Glutamatergic neuron (in vitro differentiated cells): ENCODE data around the gene INPP4B. TPM values are rescaled to one million over a fixed set of nuclear protein-coding genes. Genes with fewer than 3 reads are reported as not detected.

Source experiments
- DNase-seq: peaks from one replicate; pipeline ENCODE4 v3.0.0; 2022
- H3K27ac Mint-ChIP-seq: one replicate; pipeline ENCODE4 v1.8.0; 2020; ENCODE audit warnings: mild to moderate bottlenecking, mixed read lengths, inconsistent platforms; ENCODE audit not compliant: unreplicated experiment
- H3K27me3 Mint-ChIP-seq: one replicate; pipeline ENCODE4 v1.8.0; 2020; ENCODE audit warnings: mild to moderate bottlenecking, moderate library complexity, mixed read lengths, inconsistent platforms; ENCODE audit not compliant: unreplicated experiment
- H3K36me3 Mint-ChIP-seq: one replicate; pipeline ENCODE4 v1.8.0; 2020; ENCODE audit warnings: mild to moderate bottlenecking, mixed read lengths, inconsistent platforms; ENCODE audit not compliant: unreplicated experiment
- H3K4me1 Mint-ChIP-seq: one replicate; pipeline ENCODE4 v1.8.0; 2020; ENCODE audit warnings: mild to moderate bottlenecking, low read depth, mixed read lengths, inconsistent platforms; ENCODE audit not compliant: unreplicated experiment
- H3K4me3 Mint-ChIP-seq: one replicate; pipeline ENCODE4 v1.8.0; 2020; ENCODE audit warnings: mild to moderate bottlenecking, mixed read lengths, inconsistent platforms; ENCODE audit not compliant: unreplicated experiment
- H3K9me3 Mint-ChIP-seq: one replicate; pipeline ENCODE4 v1.8.0; 2020; ENCODE audit warnings: mild to moderate bottlenecking, moderate library complexity, mixed read lengths, inconsistent platforms; ENCODE audit not compliant: unreplicated experiment
- total RNA-seq: library from RNA; stranded (reverse); fragmentation: NEBNext Ultra II Directional; extraction: Animal tissue kit (Norgen Biotek cat#: 25700); gene quantifications from one replicate; pipeline ENCODE4 v1.2.1, GENCODE V29; 2021; ENCODE audit not compliant: unreplicated experiment
- TF ChIP-seq, protein P1 (sequence below): fragments of 200-600 bp; sonication (generic); IDR thresholded peaks from one replicate; pipeline ENCODE4 v1.5.0; 2021; ENCODE audit not compliant: partially characterized antibody, unreplicated experiment

Gene INPP4B
- total RNA-seq, 1 donor from 2014 or later, result 2.4 TPM

DNA sequence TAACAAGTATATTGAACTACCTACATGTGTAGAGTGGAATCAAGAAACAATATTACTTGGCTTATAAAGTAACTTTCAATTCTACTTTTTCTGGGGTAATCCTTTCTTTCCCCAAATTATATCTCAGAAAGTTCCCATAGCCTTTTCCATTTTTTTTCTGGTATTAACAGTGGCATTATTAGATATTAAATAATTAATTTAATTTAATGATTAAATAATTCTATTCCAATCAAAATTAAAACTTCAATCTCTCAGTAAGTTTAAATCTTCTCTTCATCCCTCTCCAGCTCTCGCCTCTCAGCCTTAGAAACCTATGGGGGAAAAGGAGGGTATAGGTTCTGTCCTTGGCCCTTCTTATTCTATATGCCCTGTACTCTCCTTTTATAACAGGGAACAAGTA lies 262.4 kb downstream of the INPP4B start:
- Mint-ChIP-seq H3K27ac (no peak overlapping the region), H3K4me3 (no peak overlapping the region), H3K36me3 (no peaks in the 10 kb centered on the region), H3K27me3 (no peaks in the 10 kb centered on the region), H3K9me3 (peaks cover 1% of the 10 kb centered on the region), H3K4me1 (no peaks in the 10 kb centered on the region)
- no peak for DNase-seq
- TF ChIP-seq, protein P1, sequence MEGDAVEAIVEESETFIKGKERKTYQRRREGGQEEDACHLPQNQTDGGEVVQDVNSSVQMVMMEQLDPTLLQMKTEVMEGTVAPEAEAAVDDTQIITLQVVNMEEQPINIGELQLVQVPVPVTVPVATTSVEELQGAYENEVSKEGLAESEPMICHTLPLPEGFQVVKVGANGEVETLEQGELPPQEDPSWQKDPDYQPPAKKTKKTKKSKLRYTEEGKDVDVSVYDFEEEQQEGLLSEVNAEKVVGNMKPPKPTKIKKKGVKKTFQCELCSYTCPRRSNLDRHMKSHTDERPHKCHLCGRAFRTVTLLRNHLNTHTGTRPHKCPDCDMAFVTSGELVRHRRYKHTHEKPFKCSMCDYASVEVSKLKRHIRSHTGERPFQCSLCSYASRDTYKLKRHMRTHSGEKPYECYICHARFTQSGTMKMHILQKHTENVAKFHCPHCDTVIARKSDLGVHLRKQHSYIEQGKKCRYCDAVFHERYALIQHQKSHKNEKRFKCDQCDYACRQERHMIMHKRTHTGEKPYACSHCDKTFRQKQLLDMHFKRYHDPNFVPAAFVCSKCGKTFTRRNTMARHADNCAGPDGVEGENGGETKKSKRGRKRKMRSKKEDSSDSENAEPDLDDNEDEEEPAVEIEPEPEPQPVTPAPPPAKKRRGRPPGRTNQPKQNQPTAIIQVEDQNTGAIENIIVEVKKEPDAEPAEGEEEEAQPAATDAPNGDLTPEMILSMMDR, result no peak

DNA sequence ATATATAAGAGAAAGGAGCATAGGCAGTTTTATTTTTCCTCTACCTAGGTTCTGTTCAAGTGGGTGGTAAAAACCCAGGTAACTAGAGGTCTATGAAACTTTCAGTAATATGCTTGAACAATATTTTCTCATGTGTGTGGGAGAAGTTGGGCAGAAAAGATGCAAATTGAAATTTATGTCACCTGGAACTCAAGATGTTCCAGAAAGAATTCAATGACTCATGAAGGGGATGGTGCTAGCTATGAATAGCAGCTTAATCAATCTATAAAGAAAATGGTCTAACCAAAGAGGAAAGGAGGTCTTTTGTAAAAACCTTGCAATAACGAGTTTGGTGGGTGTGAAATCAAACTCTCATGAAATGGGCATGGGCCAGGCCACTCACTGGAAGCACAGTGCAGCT lies 263.8 kb downstream of the INPP4B start:
- TF ChIP-seq, protein P1, result no peak
- Mint-ChIP-seq H3K9me3 (peaks cover 1% of the 10 kb centered on the region), H3K4me3 (no peak overlapping the region), H3K4me1 (no peaks in the 10 kb centered on the region), H3K36me3 (no peaks in the 10 kb centered on the region), H3K27me3 (no peaks in the 10 kb centered on the region), H3K27ac (no peak overlapping the region)
- DNase-seq, result no peak

DNA sequence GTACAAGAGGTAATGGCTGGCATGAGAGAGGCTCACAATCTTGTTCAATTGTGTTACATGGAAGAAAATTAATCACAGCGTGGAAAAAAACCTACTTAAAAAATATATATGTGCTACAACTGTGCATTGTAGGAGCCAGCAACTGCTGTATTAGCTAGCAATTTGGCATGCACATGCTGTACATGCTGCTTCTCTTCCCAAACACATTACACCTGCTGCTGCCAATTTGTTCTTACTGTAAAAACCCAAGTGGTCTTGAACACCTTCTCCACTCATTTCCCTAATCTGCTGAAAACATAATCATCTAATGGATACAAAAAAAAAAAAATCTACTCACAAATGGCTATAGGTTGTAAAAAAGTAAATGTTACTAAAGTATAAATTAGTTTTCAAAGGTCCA lies 264.2 kb downstream of the INPP4B start:
- no peak overlapping the region for H3K27ac Mint-ChIP-seq
- TF ChIP-seq, protein P1, result no peak
- no peaks in the 10 kb centered on the region for H3K36me3 Mint-ChIP-seq
- DNase-seq, result no peak
- no peaks in the 10 kb centered on the region for H3K4me1 Mint-ChIP-seq
- H3K27me3 Mint-ChIP-seq, result no peaks in the 10 kb centered on the region
- peaks cover 1% of the 10 kb centered on the region for H3K9me3 Mint-ChIP-seq
- H3K4me3 Mint-ChIP-seq, result no peak overlapping the region

DNA sequence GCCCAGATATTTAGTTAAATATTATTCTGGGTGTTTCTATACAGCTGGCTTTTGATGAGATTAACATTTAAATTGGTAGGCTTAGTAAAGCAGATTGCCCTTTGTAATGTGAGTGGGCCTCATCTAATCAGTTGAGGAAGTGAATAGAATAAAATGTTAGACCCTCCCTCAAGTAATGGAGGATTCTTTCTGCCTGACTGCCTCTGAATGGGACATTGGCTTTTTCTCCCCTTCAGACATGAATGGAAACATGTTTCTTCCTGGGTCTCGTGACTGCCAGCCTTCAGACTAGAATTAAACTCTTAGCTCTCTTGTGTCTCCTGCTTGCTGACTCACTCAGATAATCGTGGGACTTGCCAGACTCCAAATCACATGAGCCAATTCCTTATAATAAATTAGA lies 266.7 kb downstream of the INPP4B start:
- TF ChIP-seq, protein P1, result no peak
- no peak for DNase-seq
- Mint-ChIP-seq H3K27ac (no peak overlapping the region), H3K36me3 (no peaks in the 10 kb centered on the region), H3K4me1 (no peaks in the 10 kb centered on the region), H3K4me3 (no peak overlapping the region), H3K9me3 (peaks cover 1% of the 10 kb centered on the region), H3K27me3 (no peaks in the 10 kb centered on the region)

DNA sequence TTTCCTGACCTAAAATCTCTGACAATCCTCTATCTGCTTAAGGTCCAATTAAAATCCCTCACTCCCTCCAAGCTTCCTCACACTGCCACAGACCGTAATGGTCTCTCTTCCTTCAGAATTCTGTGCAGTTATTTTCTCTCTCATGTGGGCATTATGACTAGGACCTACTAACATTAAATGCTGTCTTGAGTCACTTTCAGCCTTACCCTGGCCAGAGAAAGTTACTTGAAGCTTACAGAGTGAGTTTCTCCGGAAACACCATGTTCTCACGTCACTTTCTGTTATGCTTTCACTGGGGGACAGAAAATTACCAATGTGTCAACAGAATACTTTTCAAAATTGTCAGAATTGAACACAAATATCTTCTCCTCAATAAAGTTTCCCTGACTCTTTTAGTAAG lies 271.8 kb downstream of the INPP4B start:
- Mint-ChIP-seq H3K27me3 (peaks cover 2% of the 10 kb centered on the region), H3K36me3 (no peaks in the 10 kb centered on the region), H3K4me1 (no peaks in the 10 kb centered on the region), H3K4me3 (no peak overlapping the region), H3K27ac (no peak overlapping the region), H3K9me3 (no peaks in the 10 kb centered on the region)
- TF ChIP-seq, protein P1, result no peak
- DNase-seq, result no peak
